AG09319 (cell line): ENCODE data around the gene CEP112.

Source experiments
- DNase-seq: peaks from one replicate; pipeline ENCODE4 v3.0.0-alpha.2; 2010; ENCODE audit warnings: low read depth; ENCODE audit errors: extremely low read depth
- TF ChIP-seq, protein P1 (sequence below): IDR thresholded peaks from 2 replicates; pipeline ENCODE4 v1.5.1; 2011; ENCODE audit warnings: low read depth, mild to moderate bottlenecking, inconsistent platforms, low read length, moderate library complexity

CEP112 gene

DNA sequence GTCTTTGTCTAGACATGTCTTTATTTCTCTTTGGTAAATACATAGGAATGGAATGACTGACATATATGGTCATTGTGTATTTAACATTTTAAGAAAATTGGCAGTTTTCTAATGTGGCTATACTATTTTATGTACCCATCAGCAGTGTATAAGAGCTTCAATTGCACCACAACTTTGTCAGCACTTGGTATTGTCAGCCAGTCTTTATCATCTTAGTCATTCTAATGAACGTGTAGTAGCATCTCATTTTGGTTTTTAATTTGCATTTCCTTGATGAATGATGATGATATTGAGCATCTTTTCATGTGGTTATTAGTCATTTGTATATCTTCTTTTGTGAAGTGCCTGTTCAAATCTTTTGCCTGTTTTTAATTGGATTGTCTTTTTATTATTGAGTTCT is 239.3 kb downstream of the CEP112 start:
- TF ChIP-seq, protein P1, sequence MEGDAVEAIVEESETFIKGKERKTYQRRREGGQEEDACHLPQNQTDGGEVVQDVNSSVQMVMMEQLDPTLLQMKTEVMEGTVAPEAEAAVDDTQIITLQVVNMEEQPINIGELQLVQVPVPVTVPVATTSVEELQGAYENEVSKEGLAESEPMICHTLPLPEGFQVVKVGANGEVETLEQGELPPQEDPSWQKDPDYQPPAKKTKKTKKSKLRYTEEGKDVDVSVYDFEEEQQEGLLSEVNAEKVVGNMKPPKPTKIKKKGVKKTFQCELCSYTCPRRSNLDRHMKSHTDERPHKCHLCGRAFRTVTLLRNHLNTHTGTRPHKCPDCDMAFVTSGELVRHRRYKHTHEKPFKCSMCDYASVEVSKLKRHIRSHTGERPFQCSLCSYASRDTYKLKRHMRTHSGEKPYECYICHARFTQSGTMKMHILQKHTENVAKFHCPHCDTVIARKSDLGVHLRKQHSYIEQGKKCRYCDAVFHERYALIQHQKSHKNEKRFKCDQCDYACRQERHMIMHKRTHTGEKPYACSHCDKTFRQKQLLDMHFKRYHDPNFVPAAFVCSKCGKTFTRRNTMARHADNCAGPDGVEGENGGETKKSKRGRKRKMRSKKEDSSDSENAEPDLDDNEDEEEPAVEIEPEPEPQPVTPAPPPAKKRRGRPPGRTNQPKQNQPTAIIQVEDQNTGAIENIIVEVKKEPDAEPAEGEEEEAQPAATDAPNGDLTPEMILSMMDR, result no peak
- DNase-seq, result no peak

DNA sequence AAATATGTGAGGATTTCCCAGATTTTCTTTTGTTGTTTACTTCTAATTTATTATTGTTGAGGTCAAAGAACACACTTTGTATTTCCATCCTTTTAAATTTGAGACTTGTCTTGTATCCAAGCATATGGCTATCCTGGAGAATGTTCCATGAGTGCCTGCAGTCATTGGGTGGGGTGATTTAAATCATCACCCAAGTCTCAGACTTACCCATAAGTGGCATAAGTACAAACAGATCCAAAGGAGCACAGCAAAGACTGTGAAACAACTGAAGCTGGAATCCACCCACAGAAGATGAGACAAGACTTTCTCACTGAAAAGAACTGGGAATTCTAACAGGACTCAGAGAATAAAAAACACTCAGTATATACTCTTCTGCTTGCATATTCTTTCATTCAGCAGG is 239.9 kb downstream of the CEP112 start:
- TF ChIP-seq, protein P1, result no peak
- DNase-seq, result no peak

DNA sequence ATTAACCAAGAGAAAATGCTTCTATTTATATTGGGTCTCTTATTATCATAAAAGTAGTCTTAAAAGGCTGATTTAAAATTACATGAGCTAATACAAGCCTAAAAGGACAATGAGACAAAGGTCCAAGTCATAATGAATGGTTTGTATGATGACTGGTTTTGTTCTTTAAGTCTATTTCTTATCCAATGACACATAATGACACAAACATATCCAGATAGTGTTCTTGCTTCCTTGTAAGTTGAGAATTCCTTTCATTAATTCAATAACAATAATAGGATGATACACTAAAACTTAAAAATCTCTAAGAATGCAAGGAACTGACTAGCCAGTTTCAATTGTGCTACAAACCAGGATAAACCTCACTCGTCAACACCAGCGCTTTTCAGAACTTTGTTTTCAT is 244.1 kb downstream of the CEP112 start:
- TF ChIP-seq, protein P1, result no peak
- no peak for DNase-seq

DNA sequence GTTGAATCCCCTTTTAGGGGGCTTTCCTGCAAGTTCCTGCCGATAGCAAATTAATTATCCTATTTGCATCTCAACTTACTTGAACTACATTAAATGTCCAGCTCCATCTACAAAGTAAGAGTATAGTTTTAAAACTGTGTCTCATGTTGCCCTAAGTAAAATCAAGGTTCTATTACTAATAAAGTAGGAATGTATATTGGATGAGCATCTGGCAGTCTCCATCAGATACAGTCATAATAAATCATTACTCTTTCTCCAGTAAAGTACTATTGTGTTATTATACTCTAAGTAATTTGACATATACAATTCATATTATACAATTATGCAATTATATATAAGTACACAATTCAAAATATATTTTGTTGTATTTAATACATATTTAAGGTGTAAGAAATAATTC is 249.3 kb downstream of the CEP112 start:
- no peak for DNase-seq
- TF ChIP-seq, protein P1, result no peak

DNA sequence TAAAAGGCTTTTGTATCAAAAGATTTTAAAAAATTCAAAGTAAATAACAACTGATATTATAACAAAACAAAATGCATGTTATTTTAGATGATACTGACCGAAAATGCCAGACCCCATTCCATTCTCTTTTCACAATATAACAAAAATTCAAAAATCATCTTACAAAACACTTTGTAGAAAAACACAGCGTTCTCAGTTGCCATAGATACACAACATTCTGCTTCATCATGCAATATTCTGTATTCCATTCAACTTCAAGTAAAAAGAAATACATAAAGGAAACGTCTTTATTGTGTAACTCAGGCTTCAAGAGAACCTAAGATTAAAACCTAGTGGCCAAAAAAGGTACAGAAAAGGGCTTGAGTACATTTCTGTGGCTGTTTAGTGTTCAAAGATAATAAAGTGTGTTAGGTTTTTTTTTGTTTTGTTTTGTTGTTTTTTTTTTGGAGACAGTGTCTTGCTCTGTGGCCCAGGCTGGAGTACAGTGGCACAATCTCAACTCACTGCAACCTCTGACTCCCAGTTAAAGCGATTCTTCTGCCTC is 250.5 kb downstream of the CEP112 start:
- DNase-seq, result no peak
- TF ChIP-seq, protein P1, result no peak; the same call in 1 of the 2 replicates

DNA sequence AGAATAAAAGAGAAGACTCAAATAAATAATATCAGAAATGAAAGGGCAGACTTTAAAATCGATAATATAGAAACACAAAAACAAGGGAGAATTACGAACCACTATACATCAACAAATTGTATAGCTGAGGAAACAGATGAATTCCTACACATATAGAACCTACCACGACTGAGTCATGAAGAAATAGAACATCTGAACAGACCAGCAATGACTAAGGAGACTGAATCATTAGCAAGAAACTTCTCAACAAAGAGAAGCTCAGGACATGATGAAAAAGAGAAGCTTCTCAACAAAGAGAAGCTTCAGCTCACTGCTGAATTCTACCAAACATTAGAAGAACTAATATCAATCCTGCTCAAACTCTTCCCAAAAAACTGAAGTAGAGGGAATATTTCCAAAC is 255.9 kb downstream of the CEP112 start:
- TF ChIP-seq, protein P1, result no peak
- no peak for DNase-seq

DNA sequence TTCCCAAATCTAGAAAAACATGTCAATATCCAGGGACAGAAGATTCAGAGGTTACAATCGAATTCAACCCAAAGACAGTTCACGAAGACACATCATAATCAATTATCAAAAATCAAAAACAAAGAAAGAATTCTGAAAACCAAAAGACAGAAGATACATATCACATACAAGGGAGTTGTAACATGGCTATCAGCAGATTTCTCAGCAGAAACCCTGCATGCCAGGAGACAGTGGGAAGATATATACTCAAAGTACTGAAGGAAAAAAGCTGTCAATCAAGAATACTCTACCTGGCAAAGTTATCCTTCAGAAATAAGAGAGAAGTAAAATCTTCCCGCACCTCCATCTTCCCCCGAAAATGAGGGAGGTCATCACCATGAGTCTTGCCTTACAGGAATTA is 258.6 kb downstream of the CEP112 start:
- TF ChIP-seq, protein P1, result no peak
- DNase-seq, result no peak
